CD4-positive, alpha-beta T cell treated with Interleukin-17A for 4 hours (primary cell): ENCODE results near the gene FSTL1.

Experiments
- DNase-seq: peaks from one replicate; pipeline ENCODE4 v3.0.0-alpha.2; 2020; ENCODE audit warnings: mixed read lengths

Gene FSTL1

GRCh38 chr3:120462409-120462959, 11.7 kb upstream of the FSTL1 start:
- no peak for DNase-seq

GRCh38 chr3:120461416-120461815, 10.6 kb upstream of the FSTL1 start:
- DNase-seq: no peak

GRCh38 chr3:120460862-120461261, 10.1 kb upstream of the FSTL1 start:
- DNase-seq: no peak

GRCh38 chr3:120460181-120460790, 9.5 kb upstream of the FSTL1 start:
- DNase-seq: no peak

GRCh38 chr3:120459196-120459595, 8.4 kb upstream of the FSTL1 start:
- no peak for DNase-seq

GRCh38 chr3:120457827-120458226, 7.0 kb upstream of the FSTL1 start:
- no peak for DNase-seq

GRCh38 chr3:120454076-120454689, 3.4 kb upstream of the FSTL1 start:
- no peak for DNase-seq

GRCh38 chr3:120452816-120453215, 2.0 kb upstream of the FSTL1 start:
- no peak for DNase-seq

- no peak for DNase-seq
Measured at GRCh38 chr3:120451806-120452205, 1.0 kb upstream of the FSTL1 start.

- no peak for DNase-seq
Measured at GRCh38 chr3:120451272-120451761, 525 bp upstream of the FSTL1 start.

- no peak for DNase-seq
Measured at GRCh38 chr3:120449701-120450599, 842 bp downstream of the FSTL1 start.

- no peak for DNase-seq
Measured at GRCh38 chr3:120449251-120449650, 1.5 kb downstream of the FSTL1 start.

- DNase-seq: no peak
Measured at GRCh38 chr3:120448756-120449155, 2.0 kb downstream of the FSTL1 start.

GRCh38 chr3:120446891-120447668, 3.7 kb downstream of the FSTL1 start:
- no peak for DNase-seq

- no peak for DNase-seq
Measured at GRCh38 chr3:120445654-120446053, 5.1 kb downstream of the FSTL1 start.

GRCh38 chr3:120443626-120444123, 7.1 kb downstream of the FSTL1 start:
- DNase-seq: no peak

- DNase-seq: no peak
Measured at GRCh38 chr3:120442975-120443517, 7.7 kb downstream of the FSTL1 start.

GRCh38 chr3:120441776-120442175, 9.0 kb downstream of the FSTL1 start:
- no peak for DNase-seq

GRCh38 chr3:120440762-120441161, 10.0 kb downstream of the FSTL1 start:
- no peak for DNase-seq

- DNase-seq: no peak
Measured at GRCh38 chr3:120440001-120440703, 10.6 kb downstream of the FSTL1 start.

- DNase-seq: no peak
Measured at GRCh38 chr3:120438665-120439370, 12.0 kb downstream of the FSTL1 start.
